Osteoblast (primary cell): ENCODE data around the gene RBFOX2. TPM values are rescaled to one million over a fixed set of nuclear protein-coding genes. Genes with fewer than 3 reads are reported as not detected.

ENCODE experiments used
- DNase-seq: peaks from one replicate; pipeline ENCODE4 v3.0.0; 2011; ENCODE audit warnings: low spot score, mixed read lengths; ENCODE audit not compliant: insufficient read length; ENCODE audit errors: missing footprints
- H2AFZ ChIP-seq: 2 replicates; pipeline ENCODE4 v1.6.0; 2011; ENCODE audit warnings: mild to moderate bottlenecking, low read length
- H3K27ac ChIP-seq: 2 replicates; pipeline ENCODE4 v1.5.1; 2011; ENCODE audit warnings: mild to moderate bottlenecking, low read depth, low read length, moderate library complexity
- H3K27me3 ChIP-seq: 2 replicates; pipeline ENCODE4 v1.6.0; 2012; ENCODE audit warnings: mild to moderate bottlenecking, control low read depth, inconsistent platforms, low read length, moderate library complexity; ENCODE audit not compliant: insufficient read depth
- H3K36me3 ChIP-seq: 2 replicates; pipeline ENCODE4 v1.5.1; 2011; ENCODE audit warnings: mild to moderate bottlenecking, low read length, control low read depth, moderate library complexity; ENCODE audit not compliant: insufficient read depth
- H3K4me1 ChIP-seq: 2 replicates; pipeline ENCODE4 v1.5.1; 2011; ENCODE audit warnings: mild to moderate bottlenecking, low read length, control low read depth, moderate library complexity; ENCODE audit not compliant: insufficient read depth
- H3K4me2 ChIP-seq: 2 replicates; pipeline ENCODE4 v1.6.0; 2011; ENCODE audit warnings: mild to moderate bottlenecking, low read length; ENCODE audit not compliant: insufficient read depth
- H3K4me3 ChIP-seq: fragments of 200-600 bp; sonication (generic); 3 replicates; pipeline ENCODE4 v1.5.1; 2012; ENCODE audit warnings: mild to moderate bottlenecking, low read length, inconsistent platforms; ENCODE audit not compliant: insufficient read depth
- H3K79me2 ChIP-seq: 2 replicates; pipeline ENCODE4 v1.6.0; 2012; ENCODE audit warnings: mild to moderate bottlenecking, low read length, control low read depth, inconsistent platforms; ENCODE audit not compliant: insufficient read depth
- H3K9me3 ChIP-seq: 2 replicates; pipeline ENCODE4 v1.5.1; 2011; ENCODE audit warnings: low read depth, low read length, control low read depth
- H4K20me1 ChIP-seq: 2 replicates; pipeline ENCODE4 v1.6.0; 2012; ENCODE audit warnings: mild to moderate bottlenecking, low read length, control low read depth; ENCODE audit not compliant: insufficient read depth
- total RNA-seq: library from RNA; depleted of rRNA; stranded (reverse); fragments of >200 nt; gene quantifications from 2 replicates; pipeline ENCODE4 v1.2.3, GENCODE V29; 2012
- TF ChIP-seq, protein P1 (sequence below): IDR thresholded peaks from 2 replicates; pipeline ENCODE4 v1.5.1; 2011; ENCODE audit warnings: mild to moderate bottlenecking, low read depth, low read length, moderate library complexity; ENCODE audit errors: extremely low read depth

RBFOX2 gene
- total RNA-seq, 1 donor = 171 TPM

DNA sequence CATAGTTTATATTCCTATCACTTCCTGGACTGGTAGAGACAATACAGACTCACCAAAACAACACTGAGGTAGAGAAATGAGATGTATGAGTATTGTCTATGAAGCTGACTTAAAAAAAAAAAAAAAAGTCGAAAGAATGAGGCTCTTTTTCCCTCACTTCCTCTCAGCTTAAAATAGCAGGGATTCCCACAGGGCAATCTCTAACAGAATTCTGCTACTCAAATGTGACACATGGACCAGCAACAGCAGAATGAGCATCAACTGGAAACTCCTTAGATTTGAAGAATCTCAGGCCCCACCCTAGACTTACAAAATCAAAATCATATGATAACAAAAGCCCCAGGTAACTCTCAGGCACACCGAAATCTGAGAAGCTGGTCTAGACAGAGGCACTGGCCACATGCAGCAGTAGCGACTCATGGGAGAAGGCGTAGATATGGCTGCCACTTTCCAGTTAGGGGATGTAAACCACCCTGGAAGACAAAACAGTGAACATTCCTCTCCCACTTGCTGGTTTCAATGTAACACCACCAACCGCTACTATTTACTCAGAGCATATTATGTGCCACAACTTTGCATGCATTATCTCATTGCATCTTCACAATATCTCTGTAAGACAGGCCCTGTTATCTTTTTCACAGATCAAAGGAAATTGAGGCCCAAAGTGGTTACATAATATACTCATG, 128.0 kb downstream of the RBFOX2 start:
- no peaks in the 10 kb centered on the region for H3K9me3 ChIP-seq
- H3K4me3 ChIP-seq = no peak overlapping the region
- TF ChIP-seq, protein P1, sequence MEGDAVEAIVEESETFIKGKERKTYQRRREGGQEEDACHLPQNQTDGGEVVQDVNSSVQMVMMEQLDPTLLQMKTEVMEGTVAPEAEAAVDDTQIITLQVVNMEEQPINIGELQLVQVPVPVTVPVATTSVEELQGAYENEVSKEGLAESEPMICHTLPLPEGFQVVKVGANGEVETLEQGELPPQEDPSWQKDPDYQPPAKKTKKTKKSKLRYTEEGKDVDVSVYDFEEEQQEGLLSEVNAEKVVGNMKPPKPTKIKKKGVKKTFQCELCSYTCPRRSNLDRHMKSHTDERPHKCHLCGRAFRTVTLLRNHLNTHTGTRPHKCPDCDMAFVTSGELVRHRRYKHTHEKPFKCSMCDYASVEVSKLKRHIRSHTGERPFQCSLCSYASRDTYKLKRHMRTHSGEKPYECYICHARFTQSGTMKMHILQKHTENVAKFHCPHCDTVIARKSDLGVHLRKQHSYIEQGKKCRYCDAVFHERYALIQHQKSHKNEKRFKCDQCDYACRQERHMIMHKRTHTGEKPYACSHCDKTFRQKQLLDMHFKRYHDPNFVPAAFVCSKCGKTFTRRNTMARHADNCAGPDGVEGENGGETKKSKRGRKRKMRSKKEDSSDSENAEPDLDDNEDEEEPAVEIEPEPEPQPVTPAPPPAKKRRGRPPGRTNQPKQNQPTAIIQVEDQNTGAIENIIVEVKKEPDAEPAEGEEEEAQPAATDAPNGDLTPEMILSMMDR = no peak
- H3K27me3 ChIP-seq = no peaks in the 10 kb centered on the region
- H3K27ac ChIP-seq = peak overlapping the region; percentile 59
- peak; percentile 72 for DNase-seq
- H2AFZ ChIP-seq = no peak overlapping the region
- H3K4me1 ChIP-seq = peaks cover 29% of the 10 kb centered on the region
- peaks cover 41% of the 10 kb centered on the region for H4K20me1 ChIP-seq
- H3K79me2 ChIP-seq = peaks cover 80% of the 10 kb centered on the region
- H3K4me2 ChIP-seq = peak overlapping the region; percentile 38
- H3K36me3 ChIP-seq = no peaks in the 10 kb centered on the region

- TF ChIP-seq, protein P1 = no peak
- Histone ChIP-seq H3K36me3 (no peaks in the 10 kb centered on the region), H3K4me2 (no peak overlapping the region), H3K4me3 (no peak overlapping the region), H3K27ac (peak overlapping the region; percentile 59), H3K4me1 (peaks cover 35% of the 10 kb centered on the region), H3K9me3 (no peaks in the 10 kb centered on the region), H4K20me1 (peaks cover 43% of the 10 kb centered on the region), H3K27me3 (no peaks in the 10 kb centered on the region), H3K79me2 (peaks cover 81% of the 10 kb centered on the region), H2AFZ (no peak overlapping the region)
- DNase-seq = no peak
Measured at GRCh38 chr22:35899736-35900135, 128.9 kb downstream of the RBFOX2 start.

DNA sequence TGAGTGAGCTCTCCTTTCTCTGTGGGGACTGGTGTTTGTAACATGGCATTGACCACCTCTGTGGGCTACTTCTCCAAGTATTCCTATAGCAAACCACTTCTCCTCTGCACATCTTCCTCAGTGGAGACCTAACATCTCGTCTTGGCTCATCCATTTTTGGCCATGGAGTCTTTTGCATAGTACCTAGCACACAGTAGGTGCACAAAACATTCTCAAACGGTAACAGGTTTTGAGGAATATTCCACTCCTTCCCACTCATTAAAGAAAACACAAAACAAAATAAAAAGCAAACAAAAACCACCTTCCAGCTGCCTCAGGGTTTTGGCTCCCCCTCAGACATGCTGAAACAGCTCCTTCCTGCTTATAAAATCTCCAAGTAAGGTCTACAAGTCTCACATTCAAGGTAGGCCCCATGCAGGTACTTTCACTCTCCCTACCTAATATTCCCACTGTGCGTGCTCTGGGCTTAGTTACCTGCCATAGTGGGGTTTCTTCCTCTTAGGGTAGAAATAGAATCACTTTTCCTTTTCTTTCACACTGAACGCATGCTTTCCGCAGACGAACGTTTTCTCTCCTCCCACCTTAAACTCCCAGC, 132.4 kb downstream of the RBFOX2 start:
- DNase-seq = no peak
- Histone ChIP-seq H3K27ac (no peak overlapping the region), H3K4me3 (no peak overlapping the region), H3K36me3 (no peaks in the 10 kb centered on the region), H3K4me2 (no peak overlapping the region), H3K27me3 (no peaks in the 10 kb centered on the region), H4K20me1 (peaks cover 53% of the 10 kb centered on the region), H3K79me2 (peaks cover 76% of the 10 kb centered on the region), H2AFZ (no peak overlapping the region), H3K4me1 (peaks cover 44% of the 10 kb centered on the region), H3K9me3 (no peaks in the 10 kb centered on the region)
- TF ChIP-seq, protein P1 = no peak

DNA sequence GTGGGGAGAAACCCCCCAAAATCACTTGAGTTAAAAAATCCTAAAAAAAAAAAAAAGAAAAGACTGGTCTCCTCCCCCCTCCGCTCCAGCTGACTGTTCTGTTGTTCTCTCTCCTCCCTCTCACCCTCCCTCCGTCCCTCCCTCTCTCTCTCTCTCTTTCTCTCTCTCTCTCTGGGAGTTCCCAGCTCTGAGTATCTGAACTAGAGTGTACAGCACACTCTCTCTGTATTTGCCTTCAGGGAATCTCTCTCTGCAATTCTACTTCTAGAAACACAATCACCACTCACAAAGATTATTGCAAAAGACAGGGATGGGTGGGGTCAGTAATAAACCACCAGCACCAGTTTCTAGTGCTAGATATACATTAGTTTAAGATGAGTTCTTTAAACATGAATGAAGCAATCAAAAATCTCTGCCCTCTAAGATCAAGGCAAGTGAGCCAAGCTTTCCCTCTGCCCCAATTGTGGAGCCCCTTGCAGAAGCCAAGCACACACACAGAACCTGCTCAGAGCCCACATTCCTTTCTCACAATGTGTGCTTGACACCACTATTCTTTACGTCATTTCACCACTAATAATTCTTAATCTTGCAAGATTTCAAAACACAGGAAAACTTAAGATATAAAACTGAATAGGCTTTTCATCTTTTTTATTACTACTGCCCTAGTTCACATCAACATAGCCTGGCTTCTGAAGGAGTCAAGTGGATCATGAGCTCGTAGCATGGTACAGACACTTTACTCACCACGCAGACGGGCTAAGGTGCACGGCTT, 133.5 kb downstream of the RBFOX2 start:
- Histone ChIP-seq H3K4me2 (peak overlapping the region; percentile 66), H3K36me3 (no peaks in the 10 kb centered on the region), H3K4me1 (peaks cover 33% of the 10 kb centered on the region), H4K20me1 (peaks cover 53% of the 10 kb centered on the region), H3K4me3 (peak overlapping the region; percentile 36), H3K27ac (peak overlapping the region; percentile 17), H3K9me3 (no peaks in the 10 kb centered on the region), H2AFZ (no peak overlapping the region), H3K79me2 (peaks cover 85% of the 10 kb centered on the region), H3K27me3 (no peaks in the 10 kb centered on the region)
- DNase-seq = no peak
- TF ChIP-seq, protein P1 = no peak
